ENCODE measurements around the gene GABRD. TPM values are rescaled to one million over a fixed set of nuclear protein-coding genes. Genes with fewer than 3 reads are reported as not detected.
"Not testable (repeated sequence)": the region's sequence is repeated elsewhere in the genome, so short reads cannot be mapped to it uniquely, and the experiment has no call there.

GABRD gene
- total RNA-seq, 1 donor from 2014 or later: 2.5 TPM

GRCh38 chr1:1976031-1976430 is 43.1 kb upstream of the GABRD start:
- Mint-ChIP-seq H3K36me3 (ENCODE audit: unreplicated experiment) (no peaks in the 10 kb centered on the region), H3K27ac (ENCODE audit: unreplicated experiment) (no peak overlapping the region), H3K4me3 (ENCODE audit: unreplicated experiment) (no peak overlapping the region), H3K9me3 (ENCODE audit: unreplicated experiment) (peaks cover 10% of the 10 kb centered on the region), H3K4me1 (ENCODE audit: low read depth, unreplicated experiment) (no peaks in the 10 kb centered on the region), H3K27me3 (ENCODE audit: unreplicated experiment) (peaks cover 12% of the 10 kb centered on the region)
- no peak for DNase-seq
- TF ChIP-seq CTCF (IDR thresholded peaks at IDR 0.05; ENCODE audit: partially characterized antibody, unreplicated experiment): no peak

- H3K27me3 Mint-ChIP-seq (ENCODE audit: unreplicated experiment): peaks cover 11% of the 10 kb centered on the region
- H3K4me3 Mint-ChIP-seq (ENCODE audit: unreplicated experiment): no peak overlapping the region
- H3K9me3 Mint-ChIP-seq (ENCODE audit: unreplicated experiment): peaks cover 10% of the 10 kb centered on the region
- DNase-seq: no peak
- H3K36me3 Mint-ChIP-seq (ENCODE audit: unreplicated experiment): no peaks in the 10 kb centered on the region
- no peak for TF ChIP-seq CTCF (IDR thresholded peaks at IDR 0.05; ENCODE audit: partially characterized antibody, unreplicated experiment)
- H3K4me1 Mint-ChIP-seq (ENCODE audit: low read depth, unreplicated experiment): no peaks in the 10 kb centered on the region
- H3K27ac Mint-ChIP-seq (ENCODE audit: unreplicated experiment): no peak overlapping the region
Observed at GRCh38 chr1:1978108-1978507, 41.0 kb upstream of the GABRD start.

GRCh38 chr1:1978690-1979481 is 40.3 kb upstream of the GABRD start:
- H3K4me3 Mint-ChIP-seq (ENCODE audit: unreplicated experiment); H3K36me3 Mint-ChIP-seq (ENCODE audit: unreplicated experiment); H3K27ac Mint-ChIP-seq (ENCODE audit: unreplicated experiment); H3K4me1 Mint-ChIP-seq (ENCODE audit: low read depth, unreplicated experiment); DNase-seq: not testable (repeated sequence)
- H3K27me3 Mint-ChIP-seq (ENCODE audit: unreplicated experiment): peaks cover 11% of the 10 kb centered on the region
- H3K9me3 Mint-ChIP-seq (ENCODE audit: unreplicated experiment): peaks cover 10% of the 10 kb centered on the region

GRCh38 chr1:1979482-1980165 is 39.5 kb upstream of the GABRD start:
- no peak overlapping the region for H3K27ac Mint-ChIP-seq (ENCODE audit: unreplicated experiment)
- no peak overlapping the region for H3K4me3 Mint-ChIP-seq (ENCODE audit: unreplicated experiment)
- H3K36me3 Mint-ChIP-seq (ENCODE audit: unreplicated experiment): no peaks in the 10 kb centered on the region
- no peak for DNase-seq
- H3K27me3 Mint-ChIP-seq (ENCODE audit: unreplicated experiment): peaks cover 11% of the 10 kb centered on the region
- TF ChIP-seq CTCF (IDR thresholded peaks at IDR 0.05; ENCODE audit: partially characterized antibody, unreplicated experiment): no peak
- H3K9me3 Mint-ChIP-seq (ENCODE audit: unreplicated experiment): peaks cover 10% of the 10 kb centered on the region
- H3K4me1 Mint-ChIP-seq (ENCODE audit: low read depth, unreplicated experiment): no peaks in the 10 kb centered on the region

- Mint-ChIP-seq H3K4me3 (ENCODE audit: unreplicated experiment) (no peak overlapping the region), H3K4me1 (ENCODE audit: low read depth, unreplicated experiment) (no peaks in the 10 kb centered on the region), H3K9me3 (ENCODE audit: unreplicated experiment) (peaks cover 10% of the 10 kb centered on the region), H3K27ac (ENCODE audit: unreplicated experiment) (no peak overlapping the region), H3K27me3 (ENCODE audit: unreplicated experiment) (peaks cover 11% of the 10 kb centered on the region), H3K36me3 (ENCODE audit: unreplicated experiment) (no peaks in the 10 kb centered on the region)
- no peak for DNase-seq
- no peak for TF ChIP-seq CTCF (IDR thresholded peaks at IDR 0.05; ENCODE audit: partially characterized antibody, unreplicated experiment)
Observed at GRCh38 chr1:1980467-1981141, 38.5 kb upstream of the GABRD start.

Data from glutamatergic neuron (in vitro differentiated cells).